Endothelial cell of umbilical vein (primary cell): Measurements from ENCODE around the gene P4HA3.

Experiments used
- CTCF ChIP-seq, 2 donors: IDR thresholded peaks; 1 replicate in 1 of 2; 2 replicates in 1 of 2; pipeline ENCODE4 v1.5.1; 2011; ENCODE audit warnings: low read length in 2 of 2, mild to moderate bottlenecking in 2 of 2, moderate library complexity in 2 of 2, control low read depth in 1 of 2, inconsistent platforms in 1 of 2, low read depth in 1 of 2; ENCODE audit not compliant: insufficient read depth in 1 of 2; ENCODE audit errors: extremely low read depth in 1 of 2
- EZH2 ChIP-seq: IDR thresholded peaks from 2 replicates; pipeline ENCODE4 v1.6.1; 2012; ENCODE audit warnings: borderline replicate concordance, low read depth, mild to moderate bottlenecking, moderate library complexity, low read length, inconsistent platforms; ENCODE audit not compliant: severe bottlenecking
- MAX ChIP-seq: IDR thresholded peaks from 2 replicates; pipeline ENCODE4 v1.6.1; 2011; ENCODE audit not compliant: insufficient read depth, insufficient read length
- MYC ChIP-seq: IDR thresholded peaks from one replicate; pipeline ENCODE4 v1.6.1; 2011; ENCODE audit warnings: mild to moderate bottlenecking, low read depth, low read length
- POLR2A ChIP-seq: IDR thresholded peaks from 2 replicates; pipeline ENCODE4 v1.6.1; 2012; ENCODE audit warnings: low read depth, mild to moderate bottlenecking, control low read depth, low read length
- POLR2AphosphoS5 ChIP-seq: IDR thresholded peaks from 2 replicates; pipeline ENCODE4 v1.6.1; 2012; ENCODE audit warnings: low read depth, mild to moderate bottlenecking, control low read depth, low read length, moderate library complexity; ENCODE audit not compliant: insufficient read depth

GRCh38 chr11:74248469-74248868 is 63.0 kb downstream of the P4HA3 start:
- no peak for TF ChIP-seq CTCF (IDR thresholded peaks at IDR 0.05; ENCODE audit: extremely low read depth in 1 of 2, insufficient read depth in 1 of 2, low read depth in 1 of 2, low read length in 2 of 2)
- TF ChIP-seq POLR2A, result no peak
- no peak for TF ChIP-seq EZH2
- no peak for TF ChIP-seq POLR2AphosphoS5
- no peak for TF ChIP-seq MAX
- no peak for TF ChIP-seq MYC
